Pancreas (tissue), 10 donors: ENCODE data around the gene KCTD17. TPM values are rescaled to one million over a fixed set of nuclear protein-coding genes. Genes with fewer than 3 reads are reported as not detected.

Experiments used
- ATAC-seq, 4 donors: fragments of 200-7000 bp; cut with Tn5 transposase; one replicate each; pipeline versions ENCODE4 v1.8.0 to v1.9.1; 2020; ENCODE audit warnings: mild to moderate bottlenecking in 4 of 4, moderate library complexity in 4 of 4
- DNase-seq, 6 donors: peaks; one replicate each; pipeline ENCODE4 v3.0.0-alpha.2; 2020
- FAIRE-seq: peaks from 2 replicates; lab custom pipeline; 2012; peaks lifted over from hg19 to GRCh38; lab: Jason Lieb, UNC
- H3K27ac ChIP-seq, 4 donors: fragments of 200-600 bp; sonication (generic); 1 replicate in 3 of 4; 2 replicates in 1 of 4; pipeline versions ENCODE4 v1.5.0 to v1.8.0; 2020
- H3K27me3 ChIP-seq, 4 donors: fragments of 200-600 bp; one replicate each; pipeline ENCODE4 v1.8.0; 2021
- H3K36me3 ChIP-seq, 3 donors: fragments of 200-600 bp; sonication (generic) in 1 of 3; one replicate each; pipeline versions ENCODE4 v1.5.0 to v1.8.0; 2020 to 2021
- H3K4me1 ChIP-seq, 3 donors: fragments of 200-600 bp; one replicate each; pipeline ENCODE4 v1.8.0; 2021
- H3K4me3 ChIP-seq, 4 donors: fragments of 200-600 bp; sonication (generic) in 2 of 4; one replicate each; pipeline versions ENCODE4 v1.5.0 to v1.8.0; 2020 to 2021
- H3K9me3 ChIP-seq, 4 donors: fragments of 200-600 bp; one replicate each; pipeline ENCODE4 v1.8.0; 2021
- CTCF ChIP-seq, 4 donors: fragments of 200-600 bp; sonication (generic) in 3 of 4; IDR thresholded peaks; one replicate each; pipeline versions ENCODE4 v1.5.0 to v1.8.0; 2021; ENCODE audit warnings: antibody characterized with exemption in 4 of 4
- WGBS, 2 donors: extraction: QIAGEN DNeasy Blood & Tissue Kit; methylation state at CpG; one replicate each; pipeline ENCODE4 v1.1.7; 2013; 5-methylcytosine and 5-hydroxymethylcytosine counted together
- intact Hi-C, 3 donors: fragments of 100-400 bp; cut with DNase I; formaldehyde crosslinking; loops; one replicate each; pipeline versions ENCODE4 v1.11.1 to v1.14.2; 2022
- polyA plus RNA-seq, 2 donors: library from polyadenylated mRNA; stranded (reverse); fragments of 200-250 nt; gene quantifications; one replicate each; pipeline ENCODE4 v1.2.3, GENCODE V29; 2013
- total RNA-seq, 6 donors: library from RNA; stranded (reverse); fragmentation: NEBNext Ultra II Directional in 4 of 6; extraction: Animal tissue kit (Norgen Biotek cat#: 25700) in 4 of 6; gene quantifications; one replicate each; pipeline versions ENCODE4 v1.2.1 to v1.2.4, GENCODE V29; 2021 to 2023
- donor health status: healthy with polysubstance abuse.
- donor health status: DM: no; HTN: no; CAD: no; lungs with moderate emphysema.
- donor health status: DM: no; HTN: no; CAD: no.
- donor health status: control.
- donor health status: control.
- donor health status: Bipolar disorder and iron deficiency.
- donor health status: DM: yes; HTN: yes; CAD: no.
- donor health status: DM: no; HTN: no; CAD: no.
- donor health status: DM: no; HTN: no; CAD: no.
- donor health status: DM: yes; HTN: yes; CAD: no.

The KCTD17 gene
- total and polyA plus RNA-seq, 8 donors: 2.6 to 11.8 (median 4.4) TPM

GRCh38 chr22:37026325-37026724 is 25.2 kb upstream of the KCTD17 start:
- Histone ChIP-seq H3K27me3 (no peaks in the 10 kb centered on the region), H3K4me1 (peaks cover 2 to 30% (median 3%) of the 10 kb centered on the region in 3 donors), H3K9me3 (no peaks in the 10 kb centered on the region), H3K4me3 (no peak overlapping the region), H3K36me3 (peaks cover 0 to 30% (median 6%) of the 10 kb centered on the region in 3 donors), H3K27ac (no peak overlapping the region)
- no peak for FAIRE-seq
- 85 to 94% methylated on average over 5 of the region's 5 CpGs for WGBS, 2 donors
- DNase-seq: no peak
- no peak for TF ChIP-seq CTCF (IDR thresholded peaks at IDR 0.05)
- intact Hi-C loops: no loop called here
- no peak for ATAC-seq

- ATAC-seq (no peak), FAIRE-seq (no peak), DNase-seq (no peak)
- Histone ChIP-seq H3K4me1 (peaks cover 6 to 29% (median 10%) of the 10 kb centered on the region in 3 donors), H3K9me3 (no peaks in the 10 kb centered on the region), H3K27ac (no peak overlapping the region), H3K36me3 (peaks cover 0 to 30% (median 6%) of the 10 kb centered on the region in 3 donors), H3K4me3 (no peak overlapping the region), H3K27me3 (no peaks in the 10 kb centered on the region)
- intact Hi-C loops: no loop called here
- TF ChIP-seq CTCF (IDR thresholded peaks at IDR 0.05): no peak
- WGBS, 2 donors: 88 to 90% methylated on average over 7 of the region's 7 CpGs
Measured at GRCh38 chr22:37027556-37027955, 24.0 kb upstream of the KCTD17 start.

- Histone ChIP-seq H3K36me3 (peaks cover 0 to 30% (median 6%) of the 10 kb centered on the region in 3 donors), H3K27ac (no peak overlapping the region), H3K4me1 (peaks cover 6 to 32% (median 18%) of the 10 kb centered on the region in 3 donors), H3K4me3 (no peak overlapping the region), H3K27me3 (no peaks in the 10 kb centered on the region), H3K9me3 (no peaks in the 10 kb centered on the region)
- no peak for ATAC-seq
- no peak for FAIRE-seq
- 91 to 92% methylated on average over 22 of the region's 22 CpGs for WGBS, 2 donors
- TF ChIP-seq CTCF (IDR thresholded peaks at IDR 0.05): no peak
- DNase-seq: peak in 1 of 6 donors; percentile 33
- intact Hi-C loops: no loop called here
Measured at GRCh38 chr22:37028692-37029674, 22.6 kb upstream of the KCTD17 start.

GRCh38 chr22:37030560-37031281 is 20.8 kb upstream of the KCTD17 start:
- 80 to 83% methylated on average over 14 of the region's 14 CpGs for whole genome bisulfite sequencing, 2 donors
- Histone ChIP-seq H3K9me3 (no peaks in the 10 kb centered on the region), H3K27ac (peak overlapping the region in 2 of 4 donors; percentile 44 to 82), H3K27me3 (no peaks in the 10 kb centered on the region), H3K4me3 (no peak overlapping the region), H3K36me3 (peaks cover 0 to 28% (median 6%) of the 10 kb centered on the region in 3 donors), H3K4me1 (peaks cover 6 to 27% (median 18%) of the 10 kb centered on the region in 3 donors)
- no peak for FAIRE-seq
- TF ChIP-seq CTCF (IDR thresholded peaks at IDR 0.05): no peak
- DNase-seq: no peak
- intact Hi-C loops: no loop called here
- ATAC-seq: no peak
